Gastrocnemius medialis (tissue), 4 donors: ENCODE measurements around the gene DENND5B. TPM values are rescaled to one million over a fixed set of nuclear protein-coding genes. Genes with fewer than 3 reads are reported as not detected.

ENCODE experiments used
- ATAC-seq, 2 donors: fragments of 150-250 bp; one replicate each; pipeline ENCODE4 v1.9.1; 2016
- DNase-seq, 2 donors: peaks; one replicate each; pipeline ENCODE4 v3.0.0-alpha.2; 2019
- H3K27ac ChIP-seq, 4 donors: fragments of 200-600 bp; sonication (generic); 1 replicate in 1 of 4; 2 replicates in 3 of 4; pipeline ENCODE4 v1.5.1; 2016 to 2018; ENCODE audit warnings: mild to moderate bottlenecking in 2 of 4, moderate library complexity in 1 of 4
- H3K27me3 ChIP-seq, 3 donors: fragments of 200-600 bp; sonication (generic) in 2 of 3; 1 replicate in 1 of 3; 2 replicates in 2 of 3; pipeline versions ENCODE4 v1.5.1 to v1.6.0; 2016 to 2019; ENCODE audit warnings: mild to moderate bottlenecking in 1 of 3, moderate library complexity in 1 of 3
- H3K36me3 ChIP-seq, 2 donors: fragments of 200-600 bp; sonication (generic) in 1 of 2; one replicate each; pipeline ENCODE4 v1.5.1; 2017 to 2018
- H3K4me1 ChIP-seq, 2 donors: fragments of 200-600 bp; sonication (generic) in 1 of 2; one replicate each; pipeline ENCODE4 v1.5.1; 2016 to 2017; ENCODE audit warnings: mild to moderate bottlenecking in 2 of 2
- H3K4me3 ChIP-seq, 4 donors: fragments of 200-600 bp; sonication (generic) in 3 of 4; 1 replicate in 1 of 4; 2 replicates in 3 of 4; pipeline ENCODE4 v1.5.1; 2016 to 2019; ENCODE audit warnings: mild to moderate bottlenecking in 2 of 4
- H3K9me3 ChIP-seq, 3 donors: fragments of 200-600 bp; sonication (generic) in 2 of 3; 1 replicate in 1 of 3; 2 replicates in 2 of 3; pipeline ENCODE4 v1.5.1; 2016 to 2019
- POLR2A ChIP-seq, 2 donors: fragments of 450-650 bp; IDR thresholded peaks; one replicate each; pipeline ENCODE4 v1.6.1; 2017; ENCODE audit warnings: antibody characterized with exemption in 2 of 2, mild to moderate bottlenecking in 2 of 2, moderate library complexity in 2 of 2
- in situ Hi-C, 4 donors: fragments of 200-750 bp; cut with MboI; loops; one replicate each; pipeline versions ENCODE4 v1.15.0 to v1.8.0; 2017; ENCODE audit warnings: low sequenced_read_pairs in 4 of 4
- intact Hi-C: fragments of 100-400 bp; cut with DNase I; formaldehyde crosslinking; loops from one replicate; pipeline ENCODE4 v1.15.1; 2023; ENCODE audit warnings: low total_unique reads
- total RNA-seq, 4 donors: library from RNA; depleted of rRNA; stranded (reverse); fragments of >200 nt; gene quantifications; one replicate each; pipeline versions ENCODE4 v1.1.0 to v1.2.3, GENCODE V29; 2016
- TF ChIP-seq, protein P1 (sequence below), 5 experiments: fragments of 450-650 bp in 3 of 5; fragments of 200-600 bp in 2 of 5; sonication (generic) in 2 of 5; IDR thresholded peaks in 4 of 5; conservative IDR thresholded peaks in 1 of 5; 1 replicate in 4 of 5; 2 replicates in 1 of 5; pipeline ENCODE4 v1.5.1; 2016 to 2019; ENCODE audit warnings: antibody characterized with exemption in 5 of 5, mild to moderate bottlenecking in 3 of 5, moderate library complexity in 3 of 5

Gene DENND5B
- total RNA-seq, 4 donors from 2014 or later = 12.5 to 33.7 (median 26.7) TPM

DNA sequence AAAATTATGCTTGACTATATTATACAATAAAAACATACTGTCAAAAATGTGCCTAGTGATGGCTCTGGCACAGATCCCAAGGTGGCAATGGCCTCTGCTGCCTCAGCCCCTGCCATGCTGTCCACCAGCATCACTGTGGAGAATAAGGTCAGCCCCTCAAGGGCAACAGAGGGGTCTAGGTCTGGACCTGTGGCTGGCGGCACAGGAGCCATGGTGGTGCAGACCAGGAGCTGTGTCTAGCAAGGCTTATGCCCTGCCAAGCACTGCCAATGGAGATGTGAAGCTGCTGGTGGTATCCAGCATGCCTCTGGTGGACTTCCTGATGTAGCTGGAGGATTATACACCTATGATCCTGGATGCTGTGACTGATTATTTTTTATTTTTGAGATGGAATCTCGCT lies 125.9 kb downstream of the DENND5B start:
- Histone ChIP-seq H3K36me3 (no peaks in the 10 kb centered on the region), H3K27ac (no peak overlapping the region), H3K4me1 (no peaks in the 10 kb centered on the region), H3K27me3 (no peaks in the 10 kb centered on the region), H3K4me3 (no peak overlapping the region), H3K9me3 (no peaks in the 10 kb centered on the region)
- DNase-seq (no peak), ATAC-seq (no peak)
- TF ChIP-seq, protein P1, sequence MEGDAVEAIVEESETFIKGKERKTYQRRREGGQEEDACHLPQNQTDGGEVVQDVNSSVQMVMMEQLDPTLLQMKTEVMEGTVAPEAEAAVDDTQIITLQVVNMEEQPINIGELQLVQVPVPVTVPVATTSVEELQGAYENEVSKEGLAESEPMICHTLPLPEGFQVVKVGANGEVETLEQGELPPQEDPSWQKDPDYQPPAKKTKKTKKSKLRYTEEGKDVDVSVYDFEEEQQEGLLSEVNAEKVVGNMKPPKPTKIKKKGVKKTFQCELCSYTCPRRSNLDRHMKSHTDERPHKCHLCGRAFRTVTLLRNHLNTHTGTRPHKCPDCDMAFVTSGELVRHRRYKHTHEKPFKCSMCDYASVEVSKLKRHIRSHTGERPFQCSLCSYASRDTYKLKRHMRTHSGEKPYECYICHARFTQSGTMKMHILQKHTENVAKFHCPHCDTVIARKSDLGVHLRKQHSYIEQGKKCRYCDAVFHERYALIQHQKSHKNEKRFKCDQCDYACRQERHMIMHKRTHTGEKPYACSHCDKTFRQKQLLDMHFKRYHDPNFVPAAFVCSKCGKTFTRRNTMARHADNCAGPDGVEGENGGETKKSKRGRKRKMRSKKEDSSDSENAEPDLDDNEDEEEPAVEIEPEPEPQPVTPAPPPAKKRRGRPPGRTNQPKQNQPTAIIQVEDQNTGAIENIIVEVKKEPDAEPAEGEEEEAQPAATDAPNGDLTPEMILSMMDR (IDR thresholded peaks at IDR 0.05 in 4 of 5, conservative IDR thresholded peaks at IDR 0.05 in 1 of 5) = no peak
- no peak for TF ChIP-seq POLR2A (IDR thresholded peaks at IDR 0.05)
- intact Hi-C loops (no loop called here), in situ Hi-C loops (no loop called here)

DNA sequence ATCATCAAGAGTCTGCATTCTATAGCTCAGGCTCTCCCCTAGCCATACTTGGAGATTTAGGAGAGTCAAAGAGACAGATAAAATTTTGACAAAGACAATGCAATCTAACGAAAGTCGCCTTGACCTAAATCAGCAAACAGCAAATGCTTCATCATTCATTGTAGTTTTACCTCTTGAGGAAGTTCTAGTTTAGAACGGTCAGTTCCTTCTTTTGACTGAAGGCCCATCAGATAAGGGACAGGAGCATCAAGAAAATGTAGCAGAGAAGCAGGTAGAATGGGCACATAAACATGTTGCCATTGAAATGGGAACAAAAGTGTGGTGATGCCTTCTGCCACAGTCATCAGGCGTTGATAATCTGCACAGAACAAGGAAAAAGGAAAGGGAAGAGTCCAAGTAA lies 130.9 kb downstream of the DENND5B start:
- ATAC-seq (no peak), DNase-seq (no peak)
- H3K36me3 ChIP-seq = no peaks in the 10 kb centered on the region
- no peaks in the 10 kb centered on the region for H3K9me3 ChIP-seq
- no peaks in the 10 kb centered on the region for H3K4me1 ChIP-seq
- H3K4me3 ChIP-seq = no peak overlapping the region
- no peak for TF ChIP-seq POLR2A (IDR thresholded peaks at IDR 0.05)
- TF ChIP-seq, protein P1 (IDR thresholded peaks at IDR 0.05 in 4 of 5, conservative IDR thresholded peaks at IDR 0.05 in 1 of 5) = no peak
- no peaks in the 10 kb centered on the region for H3K27me3 ChIP-seq
- intact Hi-C loops (no loop called here), in situ Hi-C loops (no loop called here)
- H3K27ac ChIP-seq = no peak overlapping the region

DNA sequence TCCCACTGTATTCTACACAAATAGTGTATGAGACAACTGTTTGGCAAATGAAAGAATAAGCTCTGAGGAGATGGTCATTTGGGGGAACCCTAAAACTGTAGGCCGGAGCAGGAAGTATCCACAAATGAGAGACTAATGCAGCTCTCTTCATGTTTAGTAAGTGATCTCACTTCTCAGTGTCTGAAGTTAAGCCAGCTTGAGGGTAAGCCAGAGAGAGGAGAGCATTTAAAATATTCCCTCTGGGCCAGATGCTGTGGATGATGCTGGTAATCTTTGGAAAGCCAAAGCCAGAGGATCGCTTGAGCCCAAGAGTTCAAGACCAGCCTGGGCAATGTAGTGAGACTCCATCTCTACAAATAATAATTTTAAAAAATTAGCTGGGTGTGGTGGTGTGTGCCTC lies 134.4 kb downstream of the DENND5B start:
- Histone ChIP-seq H3K27ac (no peak overlapping the region), H3K4me3 (no peak overlapping the region), H3K36me3 (peaks cover 0 to 5% of the 10 kb centered on the region in 2 donors), H3K4me1 (no peaks in the 10 kb centered on the region), H3K27me3 (no peaks in the 10 kb centered on the region), H3K9me3 (no peaks in the 10 kb centered on the region)
- ATAC-seq (no peak), DNase-seq (no peak)
- TF ChIP-seq, protein P1 (IDR thresholded peaks at IDR 0.05 in 4 of 5, conservative IDR thresholded peaks at IDR 0.05 in 1 of 5) = no peak
- no peak for TF ChIP-seq POLR2A (IDR thresholded peaks at IDR 0.05)
- intact Hi-C loops = no loop called here
- in situ Hi-C loops = no loop called here

DNA sequence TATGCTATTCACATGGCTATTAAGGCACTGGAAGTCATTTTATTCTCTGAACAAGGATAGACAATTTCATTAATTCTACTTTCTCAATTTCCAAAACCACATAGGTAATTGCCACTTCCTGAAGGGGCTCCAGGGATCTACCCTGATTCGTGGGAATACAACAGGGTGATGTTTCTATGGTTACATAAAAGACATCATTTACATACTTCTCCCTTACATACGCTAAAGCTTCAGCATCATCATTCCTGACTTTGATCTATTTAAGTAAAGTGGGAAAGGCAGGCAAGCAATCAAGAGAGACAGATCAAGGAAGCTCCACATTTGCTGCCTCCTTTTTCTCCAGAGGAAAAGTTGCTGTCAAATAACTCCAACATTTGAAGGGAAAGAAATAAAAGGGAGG lies 146.2 kb downstream of the DENND5B start:
- in situ Hi-C loops = no loop called here

More for the DNA sequence above, 146.2 kb downstream of the DENND5B start:
- no peaks in the 10 kb centered on the region for H3K9me3 ChIP-seq
- no peak overlapping the region for H3K27ac ChIP-seq
- intact Hi-C loops = no loop called here
- no peak for ATAC-seq
- no peak for DNase-seq
- H3K27me3 ChIP-seq = no peaks in the 10 kb centered on the region
- no peaks in the 10 kb centered on the region for H3K4me1 ChIP-seq
- TF ChIP-seq, protein P1 (IDR thresholded peaks at IDR 0.05 in 4 of 5, conservative IDR thresholded peaks at IDR 0.05 in 1 of 5) = no peak
- TF ChIP-seq POLR2A (IDR thresholded peaks at IDR 0.05) = no peak
- peaks cover 0 to 9% of the 10 kb centered on the region in 2 donors for H3K36me3 ChIP-seq
- no peak overlapping the region for H3K4me3 ChIP-seq
